ENCODE measurements around the gene PLCB4. TPM values are rescaled to one million over a fixed set of nuclear protein-coding genes. Genes with fewer than 3 reads are reported as not detected.
"Not testable (repeated sequence)": the region's sequence is repeated elsewhere in the genome, so short reads cannot be mapped to it uniquely, and the experiment has no call there.

The PLCB4 gene
- total RNA-seq: not detected in 2 replicates

- intact Hi-C loops (cut with micrococcal nuclease): no loop called here
These were observed at the start of gene PLCB4 for GRCh38 chr20:9068841-9069663. TSS of gene PLCB4 (plus strand) at chr20:9069087. CDS start at chr20:9307815, 238,728 bp downstream.

- intact Hi-C loops (cut with micrococcal nuclease): no loop called here
These were observed 49.1 kb upstream of the PLCB4 start for GRCh38 chr20:9019833-9020232.

GRCh38 chr20:9021216-9021615 is 47.7 kb upstream of the PLCB4 start:
- intact Hi-C loops (cut with micrococcal nuclease): no loop called here

- intact Hi-C loops (cut with micrococcal nuclease): no loop called here
These were observed 47.2 kb upstream of the PLCB4 start for GRCh38 chr20:9021699-9022098.

- intact Hi-C loops (cut with micrococcal nuclease): no loop called here
These were observed 46.5 kb upstream of the PLCB4 start for GRCh38 chr20:9022376-9022775.

- intact Hi-C loops (cut with micrococcal nuclease): no loop called here
These were observed 44.3 kb upstream of the PLCB4 start for GRCh38 chr20:9024606-9025005.

- intact Hi-C loops (cut with micrococcal nuclease): no loop called here
These were observed 43.9 kb upstream of the PLCB4 start for GRCh38 chr20:9025011-9025410.

GRCh38 chr20:9025643-9026042 is 43.2 kb upstream of the PLCB4 start:
- intact Hi-C loops (cut with micrococcal nuclease): no loop called here

- intact Hi-C loops (cut with micrococcal nuclease): no loop called here
These were observed 41.3 kb upstream of the PLCB4 start for GRCh38 chr20:9027626-9028025.

GRCh38 chr20:9028419-9028818 is 40.5 kb upstream of the PLCB4 start:
- intact Hi-C loops (cut with micrococcal nuclease): no loop called here

- intact Hi-C loops (cut with micrococcal nuclease): no loop called here
These were observed 36.9 kb upstream of the PLCB4 start for GRCh38 chr20:9031991-9032390.

GRCh38 chr20:9032758-9033157 is 36.1 kb upstream of the PLCB4 start:
- intact Hi-C loops (cut with micrococcal nuclease): no loop called here

GRCh38 chr20:9035126-9035525 is 33.8 kb upstream of the PLCB4 start:
- intact Hi-C loops (cut with micrococcal nuclease): no loop called here

GRCh38 chr20:9036593-9036992 is 32.3 kb upstream of the PLCB4 start:
- intact Hi-C loops (cut with micrococcal nuclease): no loop called here

- intact Hi-C loops (cut with micrococcal nuclease): no loop called here
These were observed 29.9 kb upstream of the PLCB4 start for GRCh38 chr20:9038791-9039535.

- intact Hi-C loops (cut with micrococcal nuclease): no loop called here
These were observed 27.9 kb upstream of the PLCB4 start for GRCh38 chr20:9040863-9041524.

GRCh38 chr20:9043364-9043763 is 25.5 kb upstream of the PLCB4 start:
- intact Hi-C loops (cut with micrococcal nuclease): no loop called here

GRCh38 chr20:9047928-9048327 is 21.0 kb upstream of the PLCB4 start:
- intact Hi-C loops (cut with micrococcal nuclease): not testable (repeated sequence)

- intact Hi-C loops (cut with micrococcal nuclease): no loop called here
These were observed 17.4 kb upstream of the PLCB4 start for GRCh38 chr20:9051508-9051907.

GRCh38 chr20:9052136-9052535 is 16.8 kb upstream of the PLCB4 start:
- intact Hi-C loops (cut with micrococcal nuclease): no loop called here

- intact Hi-C loops (cut with micrococcal nuclease): no loop called here
These were observed 15.8 kb upstream of the PLCB4 start for GRCh38 chr20:9053108-9053507.

- intact Hi-C loops (cut with micrococcal nuclease): no loop called here
These were observed 14.7 kb upstream of the PLCB4 start for GRCh38 chr20:9054176-9054575.

All from T-helper 2 cell treated with Interferon-gamma antibody and Interleukin-4, amounts not matched to agents 100 ng/mL and 5 ng/mL, for 36 hours (primary cell).